Middle frontal gyrus (tissue), 1 donor: ENCODE data around the gene NIPA2.

ENCODE experiments used
- DNase-seq: peaks from one replicate; pipeline ENCODE4 v3.0.0-alpha.2; 2015; ENCODE audit warnings: low spot score; ENCODE audit errors: extremely low spot score

Gene NIPA2

GRCh38 chr15:22874966-22875365, 36.5 kb downstream of the NIPA2 start:
- no peak for DNase-seq

- DNase-seq: no peak
Measured at GRCh38 chr15:22877117-22877516, 38.7 kb downstream of the NIPA2 start.

GRCh38 chr15:22877607-22878006, 39.1 kb downstream of the NIPA2 start:
- DNase-seq: no peak

DNA sequence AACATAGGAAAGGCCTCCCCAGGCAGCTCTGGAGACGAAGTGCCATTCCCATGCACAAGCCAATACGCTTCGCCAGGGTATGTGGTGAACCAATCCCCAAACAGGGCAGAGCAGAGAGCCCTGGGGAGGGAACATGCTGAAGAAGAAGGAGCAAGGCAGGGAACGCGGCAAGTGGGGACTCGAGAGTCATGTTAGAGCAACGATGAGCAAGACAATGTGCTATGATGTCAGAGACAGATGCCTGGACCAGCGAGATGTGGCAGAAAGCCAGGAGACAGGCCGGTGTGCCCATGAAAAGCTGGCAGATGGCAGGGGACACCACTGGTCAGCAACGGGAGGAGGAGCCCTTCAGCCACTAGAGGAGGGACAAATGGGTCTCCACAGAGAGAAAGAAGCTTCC, 39.6 kb downstream of the NIPA2 start:
- DNase-seq: no peak

DNA sequence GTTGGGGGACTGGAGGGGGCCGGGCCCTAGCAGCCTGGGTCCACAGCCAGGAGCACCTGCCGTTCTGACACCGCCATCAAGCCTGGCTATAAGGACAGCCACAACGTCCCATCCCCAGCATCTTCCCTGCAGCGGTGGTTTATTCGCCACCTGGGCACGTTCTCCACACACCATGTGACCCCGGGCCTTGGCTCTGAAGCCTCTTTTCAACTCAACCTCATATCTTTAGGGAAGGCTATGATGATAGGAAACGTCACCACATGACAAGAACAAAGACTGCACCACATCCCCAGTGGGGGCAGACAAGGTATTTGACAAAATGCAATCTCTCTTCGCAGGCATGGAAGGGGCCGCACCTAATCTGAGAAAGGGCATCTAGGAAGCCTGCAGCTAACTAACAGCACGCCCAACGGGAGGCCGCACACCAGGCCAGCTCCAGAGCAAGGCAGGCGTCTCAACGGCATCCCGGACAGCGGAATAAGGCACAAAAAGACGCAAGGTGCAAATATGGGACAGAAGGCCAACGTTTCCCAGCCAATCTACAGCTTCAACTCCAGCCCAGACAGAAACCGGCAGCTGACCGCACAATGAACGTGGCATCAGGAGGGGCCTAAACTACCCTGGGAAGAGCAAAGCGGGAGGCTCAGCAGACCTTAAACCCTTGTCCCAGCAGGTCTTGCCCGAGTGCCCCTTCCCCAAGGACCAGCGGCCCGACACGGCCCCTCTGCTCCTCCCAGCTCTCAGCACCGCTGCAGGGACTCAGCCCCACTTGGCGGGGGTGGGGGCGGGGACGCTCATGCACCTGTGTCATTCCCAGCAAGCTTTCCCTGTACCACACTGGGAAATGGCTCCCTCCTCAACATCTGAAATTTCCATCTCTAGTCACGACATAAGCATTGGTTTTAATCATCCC, 41.9 kb downstream of the NIPA2 start:
- DNase-seq: no peak

DNA sequence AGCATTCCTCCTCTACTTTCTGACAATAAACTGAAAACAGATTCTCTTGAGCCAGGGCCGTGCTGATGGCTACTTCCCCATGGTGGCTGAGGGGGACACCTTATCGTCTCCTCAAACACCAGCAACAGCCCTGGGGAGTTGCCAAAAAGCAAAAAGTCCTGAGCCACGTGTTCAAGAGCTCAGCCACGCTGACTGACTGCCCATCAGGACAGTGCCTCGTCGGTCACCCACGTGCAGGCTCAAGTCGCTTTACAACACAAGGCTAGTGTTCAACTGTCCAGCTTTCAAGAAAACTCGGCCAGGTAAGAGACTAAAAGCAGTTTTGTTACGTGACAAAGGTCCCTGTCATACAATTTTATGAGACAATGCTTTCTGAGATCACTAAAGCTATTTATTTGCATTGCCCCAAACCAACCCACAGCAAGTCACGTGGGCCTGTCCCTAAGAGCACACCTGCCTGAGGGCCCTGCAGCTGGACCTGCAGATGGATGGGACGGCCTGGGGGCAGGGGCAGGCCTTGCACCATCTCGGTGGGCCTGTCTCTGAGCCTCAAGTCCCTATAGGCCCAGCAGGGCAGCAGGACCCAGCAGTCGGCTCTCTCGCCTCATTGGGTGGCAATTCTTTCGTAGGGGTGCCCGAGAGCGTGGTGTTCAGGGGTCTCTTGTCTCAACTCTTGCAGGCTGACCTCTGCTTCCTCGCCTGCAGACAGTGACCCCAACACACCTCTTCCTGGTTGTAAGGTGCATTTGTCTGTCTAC, 42.7 kb downstream of the NIPA2 start:
- no peak for DNase-seq

DNA sequence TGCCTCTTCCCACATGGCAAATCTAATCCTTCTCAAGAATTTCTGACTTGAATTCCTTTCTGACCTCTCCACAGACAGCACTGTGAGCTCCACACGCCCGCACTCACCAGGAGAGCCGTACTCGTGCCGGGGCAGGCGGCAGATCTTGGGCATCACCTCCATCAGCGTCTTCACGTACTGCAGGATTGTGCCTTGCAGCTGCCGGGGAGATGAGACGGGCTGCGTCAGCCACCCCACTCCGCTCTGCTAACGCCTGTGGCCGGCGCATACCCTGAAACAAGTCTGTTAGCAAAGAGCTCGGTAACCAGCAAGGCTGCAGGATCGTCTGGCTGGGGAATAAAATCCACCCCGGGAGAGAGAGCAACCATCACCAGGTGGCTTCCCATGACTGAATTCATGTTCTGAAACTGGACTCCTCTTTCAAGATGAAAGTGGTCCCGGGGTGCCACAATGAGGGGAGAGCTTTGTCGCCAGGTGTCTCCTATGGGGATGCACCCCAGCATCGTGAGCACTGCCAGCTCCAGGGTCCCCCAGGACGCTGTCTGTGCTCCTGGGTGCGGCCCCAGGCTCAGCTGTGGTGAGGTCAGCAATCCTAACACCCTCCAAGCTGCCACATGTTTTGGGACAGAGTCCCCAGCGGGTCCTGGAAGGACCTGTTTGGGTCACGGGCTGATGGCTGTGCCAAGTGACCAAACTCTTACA, 43.4 kb downstream of the NIPA2 start:
- DNase-seq: no peak

DNA sequence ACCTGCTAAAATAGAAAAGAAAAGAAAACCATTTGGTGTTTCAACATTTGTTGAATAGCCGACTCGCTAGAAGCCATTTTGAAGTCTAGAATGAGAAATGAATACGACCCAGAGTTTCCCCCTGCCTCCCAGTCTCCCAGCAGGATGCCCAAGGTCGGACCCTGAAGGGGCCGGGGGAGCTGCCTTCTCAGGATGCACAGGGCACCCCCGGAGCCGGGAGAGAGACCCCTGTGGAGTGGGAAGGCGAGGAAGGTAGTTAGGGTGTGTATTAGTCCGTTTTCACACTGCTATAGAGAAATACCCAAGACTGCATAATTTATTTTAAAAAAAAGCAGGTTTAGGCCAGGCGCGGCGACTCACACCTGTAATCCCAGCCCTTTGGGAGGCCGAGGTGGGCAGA, 44.7 kb downstream of the NIPA2 start:
- no peak for DNase-seq

DNA sequence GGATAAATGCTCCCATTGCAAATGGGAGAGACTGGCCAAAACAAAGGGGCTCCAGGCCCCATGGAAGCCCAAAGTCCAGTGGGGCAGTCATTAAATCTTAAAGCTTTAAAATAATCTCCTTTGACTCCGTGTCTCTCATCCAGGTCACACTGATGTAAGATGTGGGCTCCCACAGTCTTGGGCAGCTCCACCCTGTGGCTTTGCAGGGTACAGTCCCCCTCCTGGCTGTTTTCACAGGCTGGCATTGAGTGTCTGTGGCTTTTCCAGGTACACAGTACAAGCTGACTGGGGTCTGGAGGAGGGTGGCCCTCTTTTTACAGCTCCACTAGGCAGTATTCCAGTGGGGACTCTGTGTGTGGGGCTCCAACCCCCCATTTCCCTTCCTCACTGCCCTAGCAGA, 45.9 kb downstream of the NIPA2 start:
- DNase-seq: no peak

GRCh38 chr15:22885120-22885519, 46.7 kb downstream of the NIPA2 start:
- DNase-seq: no peak

DNA sequence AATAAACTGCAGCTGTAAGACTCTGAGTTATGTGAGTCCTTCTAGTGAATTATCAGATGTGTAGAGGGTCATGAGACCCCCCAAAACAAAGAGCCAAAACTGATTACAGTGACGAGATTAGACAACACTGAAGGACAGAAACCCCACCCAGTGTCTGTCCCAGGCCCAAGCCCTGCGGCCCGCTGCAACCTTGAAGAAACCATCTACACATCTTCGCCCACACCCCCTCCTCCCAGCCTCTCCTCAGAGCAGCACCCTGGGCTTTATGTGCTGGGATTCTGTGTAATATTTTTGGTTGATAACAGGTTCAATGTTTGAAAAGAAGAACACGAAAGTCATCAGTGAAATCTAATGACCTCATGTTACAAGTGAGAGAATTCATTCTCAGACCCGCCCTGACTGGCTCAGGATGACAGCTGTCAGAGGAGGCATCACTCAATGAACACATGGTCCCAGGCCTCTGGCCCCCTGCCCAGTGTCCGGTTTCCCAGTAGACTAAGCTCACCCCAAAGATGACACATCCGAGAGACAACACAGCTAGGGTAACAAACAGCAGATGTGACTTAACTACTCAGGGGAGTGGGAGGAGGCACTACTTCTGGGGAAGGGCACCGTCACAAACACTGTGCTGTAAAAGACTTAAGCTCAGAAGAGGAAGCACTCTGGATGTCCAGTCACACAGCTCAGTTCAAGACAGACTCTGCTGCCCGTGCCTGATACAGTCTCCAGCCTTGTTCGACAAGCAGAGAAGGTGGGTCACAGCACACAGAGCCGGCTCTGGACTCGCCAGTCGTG, 48.9 kb downstream of the NIPA2 start:
- DNase-seq: no peak

GRCh38 chr15:22888120-22888859, 49.8 kb downstream of the NIPA2 start:
- peak; percentile 29 for DNase-seq

DNA sequence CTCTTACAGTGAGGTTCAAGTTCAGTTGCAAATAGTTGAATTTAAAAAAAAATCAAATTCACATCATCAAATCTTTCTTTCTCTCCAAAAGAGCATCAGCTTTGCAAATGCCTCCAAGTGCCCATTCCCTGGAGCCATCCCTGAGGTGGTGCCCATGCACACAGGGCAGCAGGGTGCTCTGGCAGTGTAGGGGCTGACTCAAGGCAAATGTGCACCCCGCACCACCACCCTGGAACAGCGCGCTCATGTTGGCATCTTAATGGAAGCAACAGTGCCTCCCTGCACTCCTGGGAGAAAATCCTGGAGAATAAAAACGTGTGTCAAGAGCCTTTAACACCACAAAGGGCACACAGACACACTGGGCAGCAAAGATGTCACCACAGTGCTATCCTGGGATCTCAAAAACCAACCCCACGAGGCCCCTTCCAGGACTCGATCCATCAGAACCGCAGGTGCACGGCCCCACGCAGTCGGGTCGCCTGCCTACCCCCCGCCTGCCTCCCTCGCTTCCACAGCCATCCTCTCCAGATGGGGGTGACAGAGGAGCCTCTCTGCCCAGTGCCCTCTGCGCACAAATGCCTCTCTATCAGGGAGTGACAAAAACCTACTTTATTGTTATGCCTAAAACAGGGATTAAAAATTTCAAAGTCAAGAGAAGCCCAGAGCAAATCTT, 50.8 kb downstream of the NIPA2 start:
- no peak for DNase-seq

- no peak for DNase-seq
Measured at GRCh38 chr15:22890296-22890695, 51.8 kb downstream of the NIPA2 start.

DNA sequence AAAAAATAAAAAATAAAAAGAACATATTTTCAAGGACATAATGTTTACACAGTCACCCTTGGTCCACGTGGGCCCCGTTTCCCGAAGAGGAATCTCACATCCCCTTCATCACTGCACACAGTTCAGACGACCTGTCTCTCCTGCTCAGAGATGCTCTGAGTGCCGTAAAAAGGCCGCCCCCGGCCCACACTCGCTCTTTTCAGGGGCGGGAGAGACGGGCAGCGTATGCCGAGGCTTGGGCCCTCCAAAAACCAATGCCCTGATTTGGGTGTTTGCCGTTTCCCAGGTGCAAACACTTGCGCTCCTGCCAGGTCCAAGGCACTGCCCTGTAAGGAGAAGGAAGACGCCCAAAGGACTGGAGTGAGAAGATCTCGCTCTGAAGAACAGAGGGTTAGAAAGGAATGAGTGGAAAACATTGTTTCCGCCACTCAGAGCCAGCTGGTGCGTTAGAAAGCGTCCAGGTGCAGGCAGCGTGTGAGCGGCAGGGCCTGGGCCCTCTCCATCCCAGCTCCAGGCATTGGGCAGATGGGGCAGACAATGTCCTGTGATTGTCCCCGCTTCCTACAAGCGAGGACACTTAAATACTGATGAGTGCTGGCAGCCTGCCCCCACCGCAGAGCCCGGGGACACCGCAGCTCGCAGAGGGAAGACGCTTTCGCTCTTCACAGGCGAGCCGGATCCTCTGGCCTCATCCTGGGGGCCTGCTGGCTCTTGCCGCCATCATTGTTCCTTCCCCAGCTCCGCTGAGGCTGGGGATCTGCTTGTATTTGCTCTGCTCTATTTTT, 53.2 kb downstream of the NIPA2 start:
- no peak for DNase-seq

GRCh38 chr15:22892333-22892732, 53.9 kb downstream of the NIPA2 start:
- no peak for DNase-seq

DNA sequence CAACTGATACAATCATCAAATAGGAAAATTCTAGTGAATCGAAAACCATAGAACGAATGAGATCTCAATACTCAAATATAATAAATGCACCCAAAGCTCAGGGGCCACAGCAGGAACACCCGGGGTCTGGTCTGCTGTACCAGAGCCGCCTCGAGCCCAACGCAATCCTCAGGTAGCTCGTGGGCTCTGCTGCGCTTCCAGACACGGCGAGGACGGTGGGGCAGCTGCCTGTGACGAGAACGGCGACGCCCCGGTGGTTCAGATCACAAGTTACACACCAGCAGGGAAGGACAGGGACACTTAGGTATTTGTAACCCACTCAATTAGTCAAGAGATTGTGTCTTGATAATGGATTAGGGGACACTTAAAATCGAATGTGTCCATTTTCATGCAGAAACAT, 54.6 kb downstream of the NIPA2 start:
- no peak for DNase-seq

DNA sequence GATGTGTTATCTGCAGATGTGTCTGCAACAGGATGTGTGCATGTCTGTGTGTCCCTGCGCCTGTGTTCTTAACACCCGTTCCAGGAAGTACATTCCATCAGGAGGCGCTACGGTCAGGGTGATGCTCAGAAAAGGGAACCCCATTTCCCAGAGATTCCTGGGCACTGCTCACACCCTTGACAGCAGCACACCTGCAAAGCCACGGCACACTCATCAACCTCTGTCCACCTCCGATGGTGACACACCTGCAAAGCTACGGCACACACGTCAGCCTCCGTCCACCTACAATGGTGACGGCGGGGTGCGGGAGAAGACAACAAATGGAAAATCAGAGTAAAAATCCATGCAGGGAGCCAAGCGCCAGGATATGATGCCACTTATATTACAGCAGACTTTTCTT, 55.4 kb downstream of the NIPA2 start:
- DNase-seq: no peak
